K562 (cell line): ENCODE data around the gene DAP. TPM values are rescaled to one million over a fixed set of nuclear protein-coding genes. Genes with fewer than 3 reads are reported as not detected.
A peak's percentile ranks its signal among the peaks of the same experiment; 100 is the strongest.

Source experiments
- ATF7 ChIP-seq: fragments of 450-650 bp; IDR thresholded peaks from 2 replicates; pipeline ENCODE4 v1.7.1; 2014; ENCODE audit warnings: mild to moderate bottlenecking, moderate library complexity
- EP300 ChIP-seq: IDR thresholded peaks from 2 replicates; pipeline ENCODE4 v1.6.1; 2012; ENCODE audit warnings: low read length, improper control_type of control experiment
- HCFC1 ChIP-seq: IDR thresholded peaks from 2 replicates; pipeline ENCODE4 v1.6.1; 2012; ENCODE audit warnings: low read depth, low read length, improper control_type of control experiment
- MEIS2 ChIP-seq: fragments of 450-650 bp; IDR thresholded peaks from 2 replicates; pipeline ENCODE4 v1.6.1; 2014; ENCODE audit warnings: mild to moderate bottlenecking; ENCODE audit not compliant: partially characterized antibody
- MXI1 ChIP-seq: IDR thresholded peaks from 2 replicates; pipeline ENCODE4 v1.6.1; 2011; ENCODE audit warnings: low read depth, mild to moderate bottlenecking, improper control_type of control experiment, low read length
- NFIC ChIP-seq: fragments of 450-650 bp; IDR thresholded peaks from 2 replicates; pipeline ENCODE4 v1.6.1; 2017; ENCODE audit warnings: mild to moderate bottlenecking, inconsistent platforms
- NRF1 ChIP-seq, 2 experiments: fragments of 450-650 bp; IDR thresholded peaks in 1 of 2; conservative IDR thresholded peaks in 1 of 2; 2 replicates each; pipeline ENCODE4 v1.6.1; 2014; ENCODE audit warnings: mild to moderate bottlenecking in 2 of 2
- PHTF2 ChIP-seq: fragments of 250-450 bp; sonication (Bioruptor Pico); IDR thresholded peaks from 2 replicates; pipeline ENCODE4 v1.5.0; 2021; ENCODE audit warnings: mild to moderate bottlenecking
- RNF2 ChIP-seq: sonication (generic); IDR thresholded peaks from 2 replicates; pipeline ENCODE4 v1.6.1; 2016
- SMARCE1 ChIP-seq: fragments of 450-650 bp; IDR thresholded peaks from 2 replicates; pipeline ENCODE4 v1.7.1; 2016; ENCODE audit warnings: mild to moderate bottlenecking
- STAT5B ChIP-seq: fragments of 250-450 bp; sonication (Bioruptor Pico); IDR thresholded peaks from 2 replicates; pipeline ENCODE4 v1.8.0; 2021; ENCODE audit warnings: mild to moderate bottlenecking, inconsistent platforms
- ZFP36 ChIP-seq: fragments of 150-350 bp; IDR thresholded peaks from 2 replicates; pipeline ENCODE4 v1.6.1; 2018; ENCODE audit warnings: low read length, low read depth; ENCODE audit not compliant: partially characterized antibody
- ZNF217 ChIP-seq: sonication (generic); formaldehyde crosslinking; IDR thresholded peaks from 2 replicates; pipeline ENCODE4 v1.8.0; 2022; ENCODE audit warnings: mild to moderate bottlenecking, missing genetic modification reagents
- ZNF316 ChIP-seq: fragments of 450-650 bp; IDR thresholded peaks from 2 replicates; pipeline ENCODE4 v1.6.1; 2016
- polyA plus RNA-seq, 8 experiments: library from polyadenylated mRNA; depleted of rRNA in 4 of 8; stranded (reverse) in 5 of 8; unstranded in 3 of 8; fragments of >200 nt; fragmentation: Nextera tagmentation in 2 of 8; fragmentation: Illumina TruSeq in 1 of 8; extraction: Ambion mirVana in 2 of 8; extraction: Trizol in 1 of 8; gene quantifications; 2 replicates each; pipeline versions ENCODE4 v1.2.1 to v1.2.3, GENCODE V29; 2011 to 2014; ENCODE audit warnings: inconsistent platforms in 1 of 8, missing spikeins in 1 of 8
- total RNA-seq, 7 experiments: library from RNA; depleted of rRNA in 6 of 7; stranded (reverse); fragments of >200 nt in 6 of 7; fragmentation: Illumina TruSeq in 2 of 7; extraction: Trizol in 2 of 7; gene quantifications; 2 replicates each; pipeline versions ENCODE4 v1.2.1 to v1.2.3, GENCODE V29; 2011 to 2021; ENCODE audit warnings: low replicate concordance in 1 of 7
- TF ChIP-seq, protein P1 (sequence below), 2 experiments: fragments of 200-800 bp in 1 of 2; sonication (Bioruptor generic) in 1 of 2; sonication (generic) in 1 of 2; formaldehyde crosslinking in 1 of 2; IDR thresholded peaks in 1 of 2; conservative IDR thresholded peaks in 1 of 2; 2 replicates each; pipeline versions ENCODE4 v1.5.0 to v1.6.1; 2016 to 2020; ENCODE audit warnings: missing compliant biosample characterization in 1 of 2, missing genetic modification characterization in 1 of 2, missing genetic modification reagents in 1 of 2
- TF ChIP-seq, protein P2 (sequence below), 2 experiments: fragments of 450-650 bp in 1 of 2; sonication (generic) in 1 of 2; formaldehyde crosslinking in 1 of 2; IDR thresholded peaks in 1 of 2; conservative IDR thresholded peaks in 1 of 2; 2 replicates each; pipeline versions ENCODE4 v1.6.1 to v1.8.1; 2016 to 2023; ENCODE audit warnings: mild to moderate bottlenecking in 2 of 2, moderate library complexity in 2 of 2, inconsistent platforms in 1 of 2, missing genetic modification reagents in 1 of 2
- TF ChIP-seq, protein P3 (sequence below): conservative IDR thresholded peaks from 2 replicates; pipeline ENCODE4 v1.6.1; 2011; ENCODE audit warnings: low read depth, mild to moderate bottlenecking, low read length; ENCODE audit not compliant: control insufficient read depth
- TF ChIP-seq, protein P4 (sequence below): sonication (generic); IDR thresholded peaks from 2 replicates; pipeline ENCODE4 v1.6.1; 2016
- TF ChIP-seq, protein P5 (sequence below): sonication (generic); formaldehyde crosslinking; IDR thresholded peaks from 2 replicates; pipeline ENCODE4 v1.9.0; 2022; ENCODE audit warnings: mild to moderate bottlenecking, missing genetic modification reagents
- TF ChIP-seq, protein P6 (sequence below), 2 experiments: fragments of 450-650 bp; conservative IDR thresholded peaks; 2 replicates each; pipeline ENCODE4 v1.6.1; 2017; ENCODE audit warnings: mild to moderate bottlenecking in 2 of 2, moderate library complexity in 2 of 2

DAP gene
- total and polyA plus RNA-seq, 9 of the 15 experiments (the other 6 are each of a cell fraction or from before 2014, with no cell fraction given): 14.1 to 151 (median 34.5) TPM

DNA sequence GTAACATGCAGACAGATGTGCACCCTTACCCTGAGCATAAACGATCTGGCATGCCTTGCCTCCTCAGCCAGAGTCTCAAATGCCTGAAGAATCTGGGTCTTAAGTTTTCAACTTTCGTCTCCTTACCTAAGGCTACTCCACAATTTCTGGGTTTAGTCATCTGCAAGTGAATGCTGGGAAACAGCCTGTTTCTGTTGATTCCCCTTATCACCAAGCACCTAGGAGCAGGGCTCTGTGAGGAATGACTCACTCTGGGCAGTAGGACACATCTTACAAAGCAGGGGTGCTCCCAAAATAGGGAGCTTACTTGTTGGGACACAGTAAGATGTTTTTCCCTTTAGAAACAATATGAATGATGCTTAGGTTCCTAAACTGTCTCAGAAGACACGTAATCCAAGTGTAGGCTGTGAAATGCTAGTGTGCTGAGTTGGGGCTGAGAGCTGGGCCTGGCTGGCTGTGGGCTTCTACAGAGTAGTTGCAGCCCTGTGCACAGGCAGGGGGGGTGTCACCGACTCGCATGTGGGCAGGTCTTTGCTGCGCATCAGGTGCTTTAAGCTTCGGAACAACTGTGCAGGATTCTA lies 58.0 kb downstream of the DAP start (continued):
- TF ChIP-seq, protein P1, sequence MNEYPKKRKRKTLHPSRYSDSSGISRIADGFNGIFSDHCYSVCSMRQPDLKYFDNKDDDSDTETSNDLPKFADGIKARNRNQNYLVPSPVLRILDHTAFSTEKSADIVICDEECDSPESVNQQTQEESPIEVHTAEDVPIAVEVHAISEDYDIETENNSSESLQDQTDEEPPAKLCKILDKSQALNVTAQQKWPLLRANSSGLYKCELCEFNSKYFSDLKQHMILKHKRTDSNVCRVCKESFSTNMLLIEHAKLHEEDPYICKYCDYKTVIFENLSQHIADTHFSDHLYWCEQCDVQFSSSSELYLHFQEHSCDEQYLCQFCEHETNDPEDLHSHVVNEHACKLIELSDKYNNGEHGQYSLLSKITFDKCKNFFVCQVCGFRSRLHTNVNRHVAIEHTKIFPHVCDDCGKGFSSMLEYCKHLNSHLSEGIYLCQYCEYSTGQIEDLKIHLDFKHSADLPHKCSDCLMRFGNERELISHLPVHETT (CRISPR knock-in tag; conservative IDR thresholded peaks at IDR 0.05 in 1 of 2, IDR thresholded peaks at IDR 0.05 in 1 of 2): peak in 1 of 2 experiments; percentile 76; a peak in 2 of 4 replicates
- TF ChIP-seq, protein P2, sequence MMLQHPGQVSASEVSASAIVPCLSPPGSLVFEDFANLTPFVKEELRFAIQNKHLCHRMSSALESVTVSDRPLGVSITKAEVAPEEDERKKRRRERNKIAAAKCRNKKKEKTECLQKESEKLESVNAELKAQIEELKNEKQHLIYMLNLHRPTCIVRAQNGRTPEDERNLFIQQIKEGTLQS (IDR thresholded peaks at IDR 0.05): peak; percentile 97
- TF ChIP-seq, protein P2 (CRISPR knock-in tag; conservative IDR thresholded peaks at IDR 0.05): peak; percentile 99
- peak; percentile 77; the same call in 1 of the 2 replicates for TF ChIP-seq RNF2
- TF ChIP-seq MEIS2: no peak
- TF ChIP-seq MXI1: 0 out of 2 replicates have a peak, but pooled peaks have one; percentile 10
- TF ChIP-seq, protein P3, sequence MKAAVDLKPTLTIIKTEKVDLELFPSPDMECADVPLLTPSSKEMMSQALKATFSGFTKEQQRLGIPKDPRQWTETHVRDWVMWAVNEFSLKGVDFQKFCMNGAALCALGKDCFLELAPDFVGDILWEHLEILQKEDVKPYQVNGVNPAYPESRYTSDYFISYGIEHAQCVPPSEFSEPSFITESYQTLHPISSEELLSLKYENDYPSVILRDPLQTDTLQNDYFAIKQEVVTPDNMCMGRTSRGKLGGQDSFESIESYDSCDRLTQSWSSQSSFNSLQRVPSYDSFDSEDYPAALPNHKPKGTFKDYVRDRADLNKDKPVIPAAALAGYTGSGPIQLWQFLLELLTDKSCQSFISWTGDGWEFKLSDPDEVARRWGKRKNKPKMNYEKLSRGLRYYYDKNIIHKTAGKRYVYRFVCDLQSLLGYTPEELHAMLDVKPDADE: no peak
- TF ChIP-seq, protein P4, sequence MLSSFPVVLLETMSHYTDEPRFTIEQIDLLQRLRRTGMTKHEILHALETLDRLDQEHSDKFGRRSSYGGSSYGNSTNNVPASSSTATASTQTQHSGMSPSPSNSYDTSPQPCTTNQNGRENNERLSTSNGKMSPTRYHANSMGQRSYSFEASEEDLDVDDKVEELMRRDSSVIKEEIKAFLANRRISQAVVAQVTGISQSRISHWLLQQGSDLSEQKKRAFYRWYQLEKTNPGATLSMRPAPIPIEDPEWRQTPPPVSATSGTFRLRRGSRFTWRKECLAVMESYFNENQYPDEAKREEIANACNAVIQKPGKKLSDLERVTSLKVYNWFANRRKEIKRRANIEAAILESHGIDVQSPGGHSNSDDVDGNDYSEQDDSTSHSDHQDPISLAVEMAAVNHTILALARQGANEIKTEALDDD: peak; percentile 74; the same call in 1 of the 2 replicates
- TF ChIP-seq PHTF2 (CRISPR knock-in tag): no peak
- no peak for TF ChIP-seq STAT5B (CRISPR knock-in tag)
- TF ChIP-seq, protein P5, sequence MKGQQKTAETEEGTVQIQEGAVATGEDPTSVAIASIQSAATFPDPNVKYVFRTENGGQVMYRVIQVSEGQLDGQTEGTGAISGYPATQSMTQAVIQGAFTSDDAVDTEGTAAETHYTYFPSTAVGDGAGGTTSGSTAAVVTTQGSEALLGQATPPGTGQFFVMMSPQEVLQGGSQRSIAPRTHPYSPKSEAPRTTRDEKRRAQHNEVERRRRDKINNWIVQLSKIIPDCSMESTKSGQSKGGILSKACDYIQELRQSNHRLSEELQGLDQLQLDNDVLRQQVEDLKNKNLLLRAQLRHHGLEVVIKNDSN (CRISPR knock-in tag): no peak
- TF ChIP-seq HCFC1: 0 out of 2 replicates have a peak, but pooled peaks have one; percentile 21
- peak; percentile 94 for TF ChIP-seq EP300
- TF ChIP-seq, protein P6, sequence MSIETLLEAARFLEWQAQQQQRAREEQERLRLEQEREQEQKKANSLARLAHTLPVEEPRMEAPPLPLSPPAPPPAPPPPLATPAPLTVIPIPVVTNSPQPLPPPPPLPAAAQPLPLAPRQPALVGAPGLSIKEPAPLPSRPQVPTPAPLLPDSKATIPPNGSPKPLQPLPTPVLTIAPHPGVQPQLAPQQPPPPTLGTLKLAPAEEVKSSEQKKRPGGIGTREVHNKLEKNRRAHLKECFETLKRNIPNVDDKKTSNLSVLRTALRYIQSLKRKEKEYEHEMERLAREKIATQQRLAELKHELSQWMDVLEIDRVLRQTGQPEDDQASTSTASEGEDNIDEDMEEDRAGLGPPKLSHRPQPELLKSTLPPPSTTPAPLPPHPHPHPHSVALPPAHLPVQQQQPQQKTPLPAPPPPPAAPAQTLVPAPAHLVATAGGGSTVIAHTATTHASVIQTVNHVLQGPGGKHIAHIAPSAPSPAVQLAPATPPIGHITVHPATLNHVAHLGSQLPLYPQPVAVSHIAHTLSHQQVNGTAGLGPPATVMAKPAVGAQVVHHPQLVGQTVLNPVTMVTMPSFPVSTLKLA (conservative IDR thresholded peaks at IDR 0.05): peak; percentile 45 to 64
- TF ChIP-seq ZNF316: no peak
- TF ChIP-seq NFIC: peak; percentile 71
- TF ChIP-seq ZNF217 (CRISPR knock-in tag): no peak
- TF ChIP-seq SMARCE1: peak; percentile 97
- peak; percentile 77 to 79 for TF ChIP-seq NRF1 (conservative IDR thresholded peaks at IDR 0.05 in 1 of 2, IDR thresholded peaks at IDR 0.05 in 1 of 2)
- TF ChIP-seq ZFP36: no peak
- TF ChIP-seq ATF7: peak; percentile 88
